GM12892 (cell line): ENCODE results near the gene FBXL7.

ENCODE experiments used
- POLR2A ChIP-seq: IDR thresholded peaks from 2 replicates; pipeline ENCODE4 v1.6.1; 2011; ENCODE audit warnings: low read depth, low read length, control low read depth
- TAF1 ChIP-seq: IDR thresholded peaks from 2 replicates; pipeline ENCODE4 v1.6.1; 2011; ENCODE audit warnings: low read depth, mild to moderate bottlenecking, control low read depth, low read length, borderline replicate concordance

DNA sequence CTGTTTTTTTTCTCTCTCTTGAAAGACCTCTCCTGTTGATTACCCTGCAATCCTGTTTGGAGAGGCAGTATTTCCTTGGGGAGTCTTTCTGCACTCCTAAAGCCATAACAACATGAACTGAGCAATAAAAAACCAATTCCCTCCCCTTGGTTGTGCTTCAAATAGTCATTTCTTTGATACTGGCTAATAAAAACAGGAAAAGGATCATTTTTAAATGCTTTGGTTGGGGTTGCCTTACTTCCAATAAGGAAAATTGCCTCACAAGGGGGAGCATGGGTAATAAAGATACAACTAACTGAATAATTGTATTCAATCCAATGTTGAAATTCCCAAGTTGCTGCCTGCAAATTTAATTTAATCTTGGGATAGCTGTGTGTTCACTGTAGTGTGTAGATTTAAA is 13.9 kb downstream of the FBXL7 start:
- no peak for TF ChIP-seq TAF1
- no peak for TF ChIP-seq POLR2A
